ENCODE results near the gene KCNAB2.

Gene KCNAB2

GRCh38 chr1:6117064-6117463, 71.4 kb downstream of the KCNAB2 start:
- Histone ChIP-seq H3K4me3 (ENCODE audit: low read depth, low read length, poor library complexity, severe bottlenecking) (no peak overlapping the region), H4K20me1 (ENCODE audit: insufficient read depth, low read length) (no peaks in the 10 kb centered on the region), H3K9me2 (ENCODE audit: low read depth, low read length) (no peaks in the 10 kb centered on the region), H3F3A (ENCODE audit: insufficient read depth, low read length) (no peaks in the 10 kb centered on the region), H3K9ac (ENCODE audit: low read length) (no peak overlapping the region), H3K9me3 (ENCODE audit: low read length) (0 out of 2 replicates have a peak, but pooled peaks cover 2% of the 10 kb centered on the region), H3K4me2 (ENCODE audit: low read length) (no peak overlapping the region), H3K36me3 (ENCODE audit: insufficient read depth, low read length) (no peaks in the 10 kb centered on the region), H3K27ac (ENCODE audit: low read depth, low read length, poor library complexity, severe bottlenecking) (no peak overlapping the region), H2AFZ (ENCODE audit: low read length) (no peak overlapping the region), H3K79me2 (ENCODE audit: insufficient read depth, low read length) (no peaks in the 10 kb centered on the region), H3K4me1 (ENCODE audit: insufficient read depth, low read length, severe bottlenecking) (no peaks in the 10 kb centered on the region), H3K27me3 (ENCODE audit: insufficient read depth, low read length) (no peaks in the 10 kb centered on the region)
- TF ChIP-seq CTCF (IDR thresholded peaks at IDR 0.05; ENCODE audit: low read length): no peak
- TF ChIP-seq EZH2 (IDR thresholded peaks at IDR 0.05; ENCODE audit: borderline replicate concordance, low read length): no peak

- Histone ChIP-seq H3K4me1 (ENCODE audit: insufficient read depth, low read length, severe bottlenecking) (no peaks in the 10 kb centered on the region), H4K20me1 (ENCODE audit: insufficient read depth, low read length) (no peaks in the 10 kb centered on the region), H2AFZ (ENCODE audit: low read length) (no peak overlapping the region), H3K4me3 (ENCODE audit: low read depth, low read length, poor library complexity, severe bottlenecking) (no peak overlapping the region), H3K4me2 (ENCODE audit: low read length) (no peak overlapping the region), H3K36me3 (ENCODE audit: insufficient read depth, low read length) (no peaks in the 10 kb centered on the region), H3K79me2 (ENCODE audit: insufficient read depth, low read length) (no peaks in the 10 kb centered on the region), H3K9ac (ENCODE audit: low read length) (no peak overlapping the region), H3K9me3 (ENCODE audit: low read length) (0 out of 2 replicates have a peak, but pooled peaks cover 2% of the 10 kb centered on the region), H3F3A (ENCODE audit: insufficient read depth, low read length) (no peaks in the 10 kb centered on the region), H3K9me2 (ENCODE audit: low read depth, low read length) (no peaks in the 10 kb centered on the region), H3K27ac (ENCODE audit: low read depth, low read length, poor library complexity, severe bottlenecking) (no peak overlapping the region), H3K27me3 (ENCODE audit: insufficient read depth, low read length) (no peaks in the 10 kb centered on the region)
- TF ChIP-seq EZH2 (IDR thresholded peaks at IDR 0.05; ENCODE audit: borderline replicate concordance, low read length): no peak
- TF ChIP-seq CTCF (IDR thresholded peaks at IDR 0.05; ENCODE audit: low read length): no peak
Measured at GRCh38 chr1:6117624-6118023, 71.9 kb downstream of the KCNAB2 start.

GRCh38 chr1:6118415-6118814, 72.7 kb downstream of the KCNAB2 start:
- no peak overlapping the region for H3K9ac ChIP-seq (ENCODE audit: low read length)
- TF ChIP-seq EZH2 (IDR thresholded peaks at IDR 0.05; ENCODE audit: borderline replicate concordance, low read length) (no peak), CTCF (IDR thresholded peaks at IDR 0.05; ENCODE audit: low read length) (no peak)
- H3K27me3 ChIP-seq (ENCODE audit: insufficient read depth, low read length): no peaks in the 10 kb centered on the region
- no peaks in the 10 kb centered on the region for H3F3A ChIP-seq (ENCODE audit: insufficient read depth, low read length)
- H3K9me2 ChIP-seq (ENCODE audit: low read depth, low read length): no peaks in the 10 kb centered on the region
- H3K9me3 ChIP-seq (ENCODE audit: low read length): 0 out of 2 replicates have a peak, but pooled peaks cover 2% of the 10 kb centered on the region
- no peak overlapping the region for H2AFZ ChIP-seq (ENCODE audit: low read length)
- H3K4me1 ChIP-seq (ENCODE audit: insufficient read depth, low read length, severe bottlenecking): no peaks in the 10 kb centered on the region
- H3K4me2 ChIP-seq (ENCODE audit: low read length): no peak overlapping the region
- no peaks in the 10 kb centered on the region for H3K79me2 ChIP-seq (ENCODE audit: insufficient read depth, low read length)
- H3K36me3 ChIP-seq (ENCODE audit: insufficient read depth, low read length): no peaks in the 10 kb centered on the region
- no peak overlapping the region for H3K27ac ChIP-seq (ENCODE audit: low read depth, low read length, poor library complexity, severe bottlenecking)
- no peak overlapping the region for H3K4me3 ChIP-seq (ENCODE audit: low read depth, low read length, poor library complexity, severe bottlenecking)
- no peaks in the 10 kb centered on the region for H4K20me1 ChIP-seq (ENCODE audit: insufficient read depth, low read length)
